ENCODE data around the gene STK32C.

The STK32C gene

GRCh38 chr10:132198381-132199181 is 109.2 kb downstream of the STK32C start:
- no peak for DNase-seq (ENCODE audit: low read depth)
- no peak for TF ChIP-seq CTCF (IDR thresholded peaks at IDR 0.05; ENCODE audit: low read length, missing control alignments)

DNA sequence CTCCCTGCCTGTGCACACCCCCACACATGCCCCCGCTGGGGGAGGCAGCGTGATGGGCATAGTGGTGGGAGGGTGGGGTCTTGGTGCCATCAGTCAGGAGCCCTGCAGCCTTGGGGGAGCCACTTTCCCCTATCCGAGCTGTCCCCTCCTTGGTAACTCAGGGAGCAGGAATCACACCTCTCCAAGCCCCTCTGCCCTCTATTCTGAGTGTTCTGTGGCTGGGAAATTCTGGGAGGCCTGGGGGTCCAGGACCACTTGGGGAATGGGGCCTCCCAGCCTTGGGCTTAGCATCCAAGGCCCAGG is 109.7 kb downstream of the STK32C start:
- H3K4me3 ChIP-seq (replicated peaks; ENCODE audit: low read depth, low read length): no peak overlapping the region
- no peak for TF ChIP-seq CTCF (IDR thresholded peaks at IDR 0.05; ENCODE audit: low read length, missing control alignments)
- no peak for DNase-seq (ENCODE audit: low read depth)

More at GRCh38 chr10:132198381-132199181, 109.2 kb downstream of the STK32C start:
- no peak overlapping the region for H3K4me3 ChIP-seq (replicated peaks; ENCODE audit: low read depth, low read length)

DNA sequence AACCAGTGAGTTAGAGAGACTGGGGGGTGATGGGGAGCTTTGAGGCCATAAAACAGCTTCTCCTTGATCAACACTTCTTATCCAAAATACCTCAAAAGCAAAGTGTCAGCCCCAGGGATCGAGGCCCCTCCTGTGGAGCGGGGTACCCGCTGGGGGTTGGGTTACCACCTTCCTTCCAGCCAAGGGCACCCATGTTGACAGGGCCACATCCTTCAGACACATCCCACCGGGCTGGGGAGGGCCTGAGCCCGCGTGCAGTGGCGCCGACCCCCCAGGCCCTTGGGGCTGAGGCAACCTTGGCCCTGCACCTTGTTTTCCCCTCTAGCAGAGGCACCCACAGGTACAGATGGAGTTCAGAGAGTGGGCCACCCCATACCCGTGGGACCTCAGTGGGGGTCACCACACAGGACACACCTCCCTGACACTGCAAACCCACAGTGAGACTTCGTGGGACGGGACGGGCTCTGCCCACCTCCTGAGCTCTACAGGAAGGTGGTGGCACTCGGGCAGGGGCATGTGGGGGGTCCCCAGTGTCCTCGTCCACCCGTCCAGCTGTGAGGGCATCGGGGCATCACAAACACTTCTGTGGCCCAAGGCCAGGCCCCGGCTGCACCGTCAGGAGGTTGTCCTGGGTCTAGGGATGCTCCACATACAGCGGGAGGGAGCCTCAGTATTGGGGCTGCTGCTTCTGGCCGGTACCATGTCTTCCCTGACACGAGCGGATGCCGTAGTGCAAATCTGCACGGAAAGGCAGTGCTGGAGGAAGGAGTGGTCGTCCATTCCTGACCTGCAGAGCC is 110.3 kb downstream of the STK32C start:
- DNase-seq (ENCODE audit: low read depth): no peak
- no peak for TF ChIP-seq CTCF (IDR thresholded peaks at IDR 0.05; ENCODE audit: low read length, missing control alignments)
- H3K4me3 ChIP-seq (replicated peaks; ENCODE audit: low read depth, low read length): no peak overlapping the region

GRCh38 chr10:132196178-132197113 is 111.3 kb downstream of the STK32C start:
- no peak for TF ChIP-seq CTCF (IDR thresholded peaks at IDR 0.05; ENCODE audit: low read length, missing control alignments)
- no peak overlapping the region for H3K4me3 ChIP-seq (replicated peaks; ENCODE audit: low read depth, low read length)
- DNase-seq (ENCODE audit: low read depth): no peak

GRCh38 chr10:132195366-132196075 is 112.2 kb downstream of the STK32C start:
- no peak overlapping the region for H3K4me3 ChIP-seq (replicated peaks; ENCODE audit: low read depth, low read length)
- TF ChIP-seq CTCF (IDR thresholded peaks at IDR 0.05; ENCODE audit: low read length, missing control alignments): no peak
- DNase-seq (ENCODE audit: low read depth): no peak

DNA sequence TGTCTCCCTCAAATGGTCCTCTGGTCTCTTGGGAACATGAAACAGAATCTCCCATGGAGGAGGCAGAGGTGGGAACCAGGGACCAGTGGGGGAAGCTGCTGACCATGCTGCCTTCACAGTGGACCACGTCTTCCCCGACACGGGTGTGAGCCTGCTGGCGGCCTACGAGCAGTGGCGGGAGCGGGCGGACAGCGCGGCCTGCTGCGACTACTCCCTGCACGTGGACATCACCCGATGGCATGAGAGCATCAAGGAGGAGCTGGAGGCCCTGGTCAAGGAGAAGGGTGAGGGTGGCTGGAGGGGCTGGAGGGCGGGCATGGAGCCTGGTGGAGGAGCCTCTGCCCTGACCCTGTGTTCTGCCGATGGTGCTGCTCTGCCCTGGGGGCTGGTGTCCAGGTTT is 113.0 kb downstream of the STK32C start:
- DNase-seq (ENCODE audit: low read depth): no peak
- TF ChIP-seq CTCF (IDR thresholded peaks at IDR 0.05; ENCODE audit: low read length, missing control alignments): no peak
- no peak overlapping the region for H3K4me3 ChIP-seq (replicated peaks; ENCODE audit: low read depth, low read length)

Data from fibroblast of pulmonary artery (primary cell).